Measurements from ENCODE around the gene DNAJB4. TPM values are rescaled to one million over a fixed set of nuclear protein-coding genes. Genes with fewer than 3 reads are reported as not detected.

The DNAJB4 gene
- total and polyA plus RNA-seq, 2 of the 8 experiments (the other 6 are each of a cell fraction or from before 2014, with no cell fraction given) = 6.6 to 21.8 TPM

DNA sequence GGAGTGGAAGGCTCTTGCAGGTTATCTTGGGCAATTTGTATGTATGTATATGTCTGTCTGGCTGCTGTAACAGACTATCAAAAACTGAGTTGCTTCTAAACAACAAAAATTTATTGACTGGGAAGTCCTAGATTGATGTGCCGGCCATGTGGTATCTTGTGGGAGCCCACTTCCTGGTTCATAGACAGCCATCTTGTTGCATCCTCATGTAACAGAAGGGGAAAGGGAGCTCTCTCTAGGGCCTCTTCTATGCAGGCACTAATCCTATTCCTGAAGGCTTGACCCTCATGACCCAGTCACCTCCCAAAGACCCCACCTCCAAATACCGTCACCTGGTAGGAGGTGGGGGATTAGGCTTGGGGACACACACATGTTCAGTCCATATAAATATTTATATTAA, 50.2 kb downstream of the DNAJB4 start (continued):
- no peak for TF ChIP-seq RAD21 (IDR thresholded peaks at IDR 0.05 in 1 of 2, conservative IDR thresholded peaks at IDR 0.05 in 1 of 2; ENCODE audit: low read depth in 2 of 2, low read length in 2 of 2)
- no peak for TF ChIP-seq NRF1 (IDR thresholded peaks at IDR 0.05; ENCODE audit: low read depth, low read length)
- TF ChIP-seq KDM1A (IDR thresholded peaks at IDR 0.05; ENCODE audit: borderline replicate concordance, low read length) = no peak
